HepG2 (cell line): ENCODE results near the gene SATB2. TPM values are rescaled to one million over a fixed set of nuclear protein-coding genes. Genes with fewer than 3 reads are reported as not detected.
A peak's percentile ranks its signal among the peaks of the same experiment; 100 is the strongest.

Experiments
- ARHGAP35 ChIP-seq: sonication (generic); formaldehyde crosslinking; IDR thresholded peaks from 2 replicates; pipeline ENCODE4 v1.9.0; 2022; ENCODE audit warnings: mild to moderate bottlenecking, inconsistent platforms, moderate library complexity, missing genetic modification reagents, borderline replicate concordance
- ATF7-NPFF ChIP-seq: sonication (generic); formaldehyde crosslinking; IDR thresholded peaks from 2 replicates; pipeline ENCODE4 v1.8.1; 2023; ENCODE audit warnings: mild to moderate bottlenecking, low read depth, missing genetic modification reagents, moderate library complexity
- BCL6 ChIP-seq: IDR thresholded peaks from 2 replicates; pipeline ENCODE4 v1.6.1; 2016; ENCODE audit warnings: missing genetic modification reagents, missing compliant biosample characterization
- CENPX ChIP-seq: sonication (generic); formaldehyde crosslinking; IDR thresholded peaks from 2 replicates; pipeline ENCODE4 v1.9.0; 2021; ENCODE audit warnings: mild to moderate bottlenecking, missing genetic modification reagents, moderate library complexity
- DRAP1 ChIP-seq: IDR thresholded peaks from 2 replicates; pipeline ENCODE4 v1.6.1; 2016; ENCODE audit warnings: missing genetic modification reagents, missing compliant biosample characterization
- HDAC2 ChIP-seq: sonication (generic); formaldehyde crosslinking; IDR thresholded peaks from 2 replicates; pipeline ENCODE4 v1.4.0; 2020; ENCODE audit warnings: missing genetic modification reagents
- HHEX ChIP-seq: IDR thresholded peaks from 2 replicates; pipeline ENCODE4 v1.6.1; 2016; ENCODE audit warnings: control low read depth
- HINFP ChIP-seq: sonication (generic); formaldehyde crosslinking; IDR thresholded peaks from 2 replicates; pipeline ENCODE4 v1.4.0; 2020; ENCODE audit warnings: low read depth, mild to moderate bottlenecking, missing genetic modification reagents
- LBX2 ChIP-seq: sonication (generic); formaldehyde crosslinking; IDR thresholded peaks from 2 replicates; pipeline ENCODE4 v1.5.0; 2020; ENCODE audit warnings: missing genetic modification reagents, mild to moderate bottlenecking, borderline replicate concordance
- LRRFIP1 ChIP-seq: sonication (generic); formaldehyde crosslinking; conservative IDR thresholded peaks from 2 replicates; pipeline ENCODE4 v1.4.0; 2020; ENCODE audit warnings: missing genetic modification reagents
- MATR3 ChIP-seq: sonication (generic); formaldehyde crosslinking; IDR thresholded peaks from 2 replicates; pipeline ENCODE4 v1.4.0; 2020; ENCODE audit warnings: missing genetic modification reagents
- MEF2D ChIP-seq: sonication (generic); formaldehyde crosslinking; IDR thresholded peaks from 2 replicates; pipeline ENCODE4 v1.5.1; 2020; ENCODE audit warnings: mild to moderate bottlenecking, missing genetic modification reagents
- NCOA1 ChIP-seq: sonication (generic); formaldehyde crosslinking; IDR thresholded peaks from 2 replicates; pipeline ENCODE4 v1.9.0; 2021; ENCODE audit warnings: missing genetic modification reagents
- NRL ChIP-seq: sonication (generic); formaldehyde crosslinking; IDR thresholded peaks from 2 replicates; pipeline ENCODE4 v1.5.0; 2020; ENCODE audit warnings: missing genetic modification reagents, mild to moderate bottlenecking, moderate library complexity, borderline replicate concordance
- RARG ChIP-seq: sonication (generic); formaldehyde crosslinking; IDR thresholded peaks from 2 replicates; pipeline ENCODE4 v1.4.0; 2020; ENCODE audit warnings: low read depth, mild to moderate bottlenecking, missing genetic modification reagents
- SNAI1 ChIP-seq: sonication (generic); formaldehyde crosslinking; IDR thresholded peaks from 2 replicates; pipeline ENCODE4 v1.5.0; 2020; ENCODE audit warnings: mild to moderate bottlenecking, missing genetic modification reagents, borderline replicate concordance
- TAF15 ChIP-seq: fragments of 200-400 bp; formaldehyde crosslinking; IDR thresholded peaks from one replicate; pipeline ENCODE4 v1.6.1; 2018; ENCODE audit warnings: mild to moderate bottlenecking, low read depth, low read length; ENCODE audit not compliant: poor library complexity, severe bottlenecking
- ZBTB10 ChIP-seq: sonication (generic); formaldehyde crosslinking; IDR thresholded peaks from 2 replicates; pipeline ENCODE4 v1.4.0; 2020; ENCODE audit warnings: missing genetic modification reagents, borderline replicate concordance
- ZNF776 ChIP-seq: sonication (generic); formaldehyde crosslinking; IDR thresholded peaks from 2 replicates; pipeline ENCODE4 v1.4.0; 2020; ENCODE audit warnings: mild to moderate bottlenecking, missing genetic modification reagents
- ZZZ3 ChIP-seq: sonication (generic); formaldehyde crosslinking; IDR thresholded peaks from 2 replicates; pipeline ENCODE4 v1.4.0; 2020; ENCODE audit warnings: missing genetic modification reagents, mild to moderate bottlenecking, borderline replicate concordance
- polyA plus RNA-seq, 8 experiments: library from polyadenylated mRNA; depleted of rRNA in 3 of 8; stranded (reverse) in 7 of 8; unstranded in 1 of 8; fragments of >200 nt; fragmentation: Illumina TruSeq in 4 of 8; extraction: Trizol in 4 of 8; gene quantifications; 2 replicates each; pipeline versions ENCODE4 v1.2.1 to v1.2.3, GENCODE V29; 2011 to 2016; ENCODE audit warnings: low read depth in 4 of 8, missing spikeins in 1 of 8, mixed read lengths in 1 of 8; ENCODE audit not compliant: insufficient read depth in 1 of 8
- total RNA-seq, 5 experiments: library from RNA; depleted of rRNA; stranded (reverse); fragments of >200 nt; fragmentation: Illumina TruSeq; extraction: Trizol; gene quantifications; 2 replicates each; pipeline ENCODE4 v1.2.3, GENCODE V29; 2016; ENCODE audit warnings: low read depth in 1 of 5

The SATB2 gene
- total and polyA plus RNA-seq, 2 of the 13 experiments (the other 11 are each of a cell fraction or from before 2014, with no cell fraction given), result 2.5 to 5.5 TPM

- peak; percentile 96; the same call in 1 of the 2 replicates for TF ChIP-seq SNAI1 (CRISPR knock-in tag)
- no peak; the same call in 1 of the 2 replicates for TF ChIP-seq NRL
- 0 out of 2 replicates have a peak, but pooled peaks have one; percentile 27 for TF ChIP-seq NCOA1
- TF ChIP-seq LBX2 (CRISPR knock-in tag), result peak; percentile 66; the same call in 1 of the 2 replicates
- TF ChIP-seq TAF15, result peak; percentile 69
- TF ChIP-seq MEF2D (CRISPR knock-in tag), result peak; percentile 53; the same call in 1 of the 2 replicates
- peak; percentile 94; the same call in 1 of the 2 replicates for TF ChIP-seq ZNF776
- TF ChIP-seq RARG, result 0 out of 2 replicates have a peak, but pooled peaks have one; percentile 26
- TF ChIP-seq LRRFIP1 (CRISPR knock-in tag), result no peak
- peak; percentile 97 for TF ChIP-seq HINFP
- 0 out of 2 replicates have a peak, but pooled peaks have one; percentile 39 for TF ChIP-seq HDAC2 (CRISPR knock-in tag)
- TF ChIP-seq ZBTB10 (CRISPR knock-in tag), result no peak; the same call in 1 of the 2 replicates
- peak; percentile 51; the same call in 1 of the 2 replicates for TF ChIP-seq BCL6 (CRISPR knock-in tag)
- TF ChIP-seq HHEX (CRISPR knock-in tag), result no peak
- no peak for TF ChIP-seq MATR3 (CRISPR knock-in tag)
- no peak for TF ChIP-seq CENPX
- TF ChIP-seq ARHGAP35 (CRISPR knock-in tag), result peak; percentile 64; the same call in 1 of the 2 replicates
- TF ChIP-seq ATF7-NPFF (CRISPR knock-in tag), result peak; percentile 76
- no peak for TF ChIP-seq ZZZ3 (CRISPR knock-in tag)
- TF ChIP-seq DRAP1 (CRISPR knock-in tag), result peak; percentile 63; the same call in 1 of the 2 replicates
Measured at GRCh38 chr2:199459286-199460100, 1.8 kb upstream of the SATB2 start (continued).
